Measurements from ENCODE around the gene ENOX2.
"Not testable (repeated sequence)": the region's sequence is repeated elsewhere in the genome, so short reads cannot be mapped to it uniquely, and the experiment has no call there.

The ENOX2 gene

DNA sequence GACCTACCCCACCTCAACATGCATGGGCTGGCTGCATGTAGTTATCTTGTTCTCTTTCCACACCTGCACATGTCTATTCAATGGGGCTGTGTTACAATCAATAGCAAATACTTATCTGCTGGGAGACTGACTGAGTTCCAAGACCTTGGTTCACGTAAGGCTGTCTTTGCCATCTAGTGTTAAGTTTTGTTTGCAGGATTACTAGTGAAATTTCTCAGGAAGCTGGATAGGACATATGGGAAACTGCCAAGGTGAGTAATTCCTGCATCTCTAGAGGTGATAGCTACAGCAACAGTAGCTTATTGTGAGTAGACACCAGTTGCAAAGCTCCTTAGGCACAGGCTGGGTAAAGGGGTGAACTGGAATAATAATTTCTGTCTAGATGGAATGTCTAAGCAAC, 177.5 kb downstream of the ENOX2 start:
- H3K36me3 ChIP-seq (ENCODE audit: insufficient read depth, low read length), result no peaks in the 10 kb centered on the region
- H3K27ac ChIP-seq (ENCODE audit: low read depth, low read length), result no peak overlapping the region
- H2AFZ ChIP-seq (ENCODE audit: low read length, unreplicated experiment), result no peak overlapping the region

GRCh38 chrX:130719413-130719812, 183.6 kb downstream of the ENOX2 start:
- no peaks in the 10 kb centered on the region for H3K79me2 ChIP-seq (ENCODE audit: control insufficient read depth, insufficient read depth, low read length, unreplicated experiment)
- H3K36me3 ChIP-seq (ENCODE audit: insufficient read depth, low read length), result no peaks in the 10 kb centered on the region
- H3K4me3 ChIP-seq (ENCODE audit: low read depth, low read length), result no peak overlapping the region
- no peaks in the 10 kb centered on the region for H3K27me3 ChIP-seq (ENCODE audit: insufficient read depth, low read length)
- no peak overlapping the region for H3K27ac ChIP-seq (ENCODE audit: low read depth, low read length)
- H2AFZ ChIP-seq (ENCODE audit: low read length, unreplicated experiment), result no peak overlapping the region
- no peaks in the 10 kb centered on the region for H3K4me1 ChIP-seq (ENCODE audit: control insufficient read depth, insufficient read depth, low read length, unreplicated experiment)

More for the DNA sequence above, 177.5 kb downstream of the ENOX2 start:
- no peaks in the 10 kb centered on the region for H3K4me1 ChIP-seq (ENCODE audit: control insufficient read depth, insufficient read depth, low read length, unreplicated experiment)
- H3K79me2 ChIP-seq (ENCODE audit: control insufficient read depth, insufficient read depth, low read length, unreplicated experiment), result no peaks in the 10 kb centered on the region
- no peaks in the 10 kb centered on the region for H3K27me3 ChIP-seq (ENCODE audit: insufficient read depth, low read length)
- no peak overlapping the region for H3K4me3 ChIP-seq (ENCODE audit: low read depth, low read length)

- no peak overlapping the region for H3K27ac ChIP-seq (ENCODE audit: low read depth, low read length)
- no peaks in the 10 kb centered on the region for H3K4me1 ChIP-seq (ENCODE audit: control insufficient read depth, insufficient read depth, low read length, unreplicated experiment)
- H2AFZ ChIP-seq (ENCODE audit: low read length, unreplicated experiment), result no peak overlapping the region
- no peak overlapping the region for H3K4me3 ChIP-seq (ENCODE audit: low read depth, low read length)
- no peaks in the 10 kb centered on the region for H3K79me2 ChIP-seq (ENCODE audit: control insufficient read depth, insufficient read depth, low read length, unreplicated experiment)
- H3K27me3 ChIP-seq (ENCODE audit: insufficient read depth, low read length), result no peaks in the 10 kb centered on the region
- no peaks in the 10 kb centered on the region for H3K36me3 ChIP-seq (ENCODE audit: insufficient read depth, low read length)
Observed at GRCh38 chrX:130718137-130718536, 184.9 kb downstream of the ENOX2 start.

DNA sequence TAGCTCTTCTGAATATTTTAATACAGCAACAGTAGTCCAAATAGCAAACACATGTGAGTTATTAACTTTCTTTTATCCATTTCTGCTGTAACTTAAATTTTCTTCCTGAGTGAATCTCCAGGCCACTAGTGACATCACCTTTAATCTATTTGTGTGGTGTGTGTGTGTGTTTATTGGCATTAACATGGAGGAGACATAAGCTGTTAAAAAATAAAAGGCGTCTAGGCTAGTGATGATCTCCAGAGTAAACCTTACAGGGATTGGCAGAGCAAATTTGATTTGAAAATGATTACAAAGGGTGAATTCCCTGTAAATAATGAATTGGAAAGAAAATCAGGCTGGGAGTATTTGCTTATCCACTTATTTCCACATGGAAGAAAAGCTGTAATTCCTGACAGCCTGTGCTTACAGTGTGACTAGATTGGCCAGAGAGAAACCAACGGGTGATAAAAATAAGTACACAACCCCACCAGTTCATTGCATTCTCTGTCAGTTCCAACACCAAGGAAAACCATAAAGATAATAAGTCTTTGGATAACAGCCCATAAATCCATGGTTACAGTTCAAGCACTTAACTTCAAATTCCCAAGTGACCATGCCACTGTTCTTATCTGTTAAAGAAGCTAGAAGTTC, 186.1 kb downstream of the ENOX2 start:
- Histone ChIP-seq H3K4me3 (ENCODE audit: low read depth, low read length) (no peak overlapping the region), H3K27me3 (ENCODE audit: insufficient read depth, low read length) (no peaks in the 10 kb centered on the region), H3K4me1 (ENCODE audit: control insufficient read depth, insufficient read depth, low read length, unreplicated experiment) (no peaks in the 10 kb centered on the region), H3K36me3 (ENCODE audit: insufficient read depth, low read length) (no peaks in the 10 kb centered on the region), H2AFZ (ENCODE audit: low read length, unreplicated experiment) (no peak overlapping the region), H3K79me2 (ENCODE audit: control insufficient read depth, insufficient read depth, low read length, unreplicated experiment) (no peaks in the 10 kb centered on the region), H3K27ac (ENCODE audit: low read depth, low read length) (no peak overlapping the region)

GRCh38 chrX:130716346-130716745, 186.7 kb downstream of the ENOX2 start:
- no peaks in the 10 kb centered on the region for H3K4me1 ChIP-seq (ENCODE audit: control insufficient read depth, insufficient read depth, low read length, unreplicated experiment)
- no peaks in the 10 kb centered on the region for H3K36me3 ChIP-seq (ENCODE audit: insufficient read depth, low read length)
- H3K79me2 ChIP-seq (ENCODE audit: control insufficient read depth, insufficient read depth, low read length, unreplicated experiment), result no peaks in the 10 kb centered on the region
- H3K27me3 ChIP-seq (ENCODE audit: insufficient read depth, low read length), result no peaks in the 10 kb centered on the region
- H3K27ac ChIP-seq (ENCODE audit: low read depth, low read length), result no peak overlapping the region
- H2AFZ ChIP-seq (ENCODE audit: low read length, unreplicated experiment), result no peak overlapping the region
- H3K4me3 ChIP-seq (ENCODE audit: low read depth, low read length), result no peak overlapping the region

DNA sequence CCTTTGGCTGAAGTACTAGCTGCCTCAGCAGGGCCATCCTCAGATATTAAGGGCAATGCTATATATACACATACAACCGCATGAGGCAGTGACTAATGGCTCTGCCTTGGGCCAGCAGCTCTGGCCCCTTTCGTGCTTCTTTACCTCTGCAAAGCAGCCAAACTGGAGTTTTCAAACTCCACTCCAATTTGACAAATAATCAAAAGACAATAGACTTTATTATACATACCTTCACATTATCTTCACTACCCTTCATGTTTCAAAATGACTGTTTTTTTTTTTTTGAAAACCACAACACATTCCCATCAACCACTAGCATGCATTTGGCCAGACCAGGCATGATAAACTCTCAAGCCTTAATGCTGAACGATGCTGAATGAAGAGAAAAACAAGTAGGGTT, 187.7 kb downstream of the ENOX2 start:
- Histone ChIP-seq H3K27ac (ENCODE audit: low read depth, low read length) (no peak overlapping the region), H3K36me3 (ENCODE audit: insufficient read depth, low read length) (no peaks in the 10 kb centered on the region)

GRCh38 chrX:130714665-130715064, 188.3 kb downstream of the ENOX2 start:
- no peak overlapping the region for H3K4me3 ChIP-seq (ENCODE audit: low read depth, low read length)
- H3K79me2 ChIP-seq (ENCODE audit: control insufficient read depth, insufficient read depth, low read length, unreplicated experiment), result no peaks in the 10 kb centered on the region
- H2AFZ ChIP-seq (ENCODE audit: low read length, unreplicated experiment), result no peak overlapping the region
- no peaks in the 10 kb centered on the region for H3K4me1 ChIP-seq (ENCODE audit: control insufficient read depth, insufficient read depth, low read length, unreplicated experiment)
- H3K36me3 ChIP-seq (ENCODE audit: insufficient read depth, low read length), result no peaks in the 10 kb centered on the region
- no peak overlapping the region for H3K27ac ChIP-seq (ENCODE audit: low read depth, low read length)
- no peaks in the 10 kb centered on the region for H3K27me3 ChIP-seq (ENCODE audit: insufficient read depth, low read length)

More for the DNA sequence above, 187.7 kb downstream of the ENOX2 start:
- H3K79me2 ChIP-seq (ENCODE audit: control insufficient read depth, insufficient read depth, low read length, unreplicated experiment), result no peaks in the 10 kb centered on the region
- no peaks in the 10 kb centered on the region for H3K4me1 ChIP-seq (ENCODE audit: control insufficient read depth, insufficient read depth, low read length, unreplicated experiment)
- no peaks in the 10 kb centered on the region for H3K27me3 ChIP-seq (ENCODE audit: insufficient read depth, low read length)
- no peak overlapping the region for H2AFZ ChIP-seq (ENCODE audit: low read length, unreplicated experiment)
- H3K4me3 ChIP-seq (ENCODE audit: low read depth, low read length), result no peak overlapping the region

DNA sequence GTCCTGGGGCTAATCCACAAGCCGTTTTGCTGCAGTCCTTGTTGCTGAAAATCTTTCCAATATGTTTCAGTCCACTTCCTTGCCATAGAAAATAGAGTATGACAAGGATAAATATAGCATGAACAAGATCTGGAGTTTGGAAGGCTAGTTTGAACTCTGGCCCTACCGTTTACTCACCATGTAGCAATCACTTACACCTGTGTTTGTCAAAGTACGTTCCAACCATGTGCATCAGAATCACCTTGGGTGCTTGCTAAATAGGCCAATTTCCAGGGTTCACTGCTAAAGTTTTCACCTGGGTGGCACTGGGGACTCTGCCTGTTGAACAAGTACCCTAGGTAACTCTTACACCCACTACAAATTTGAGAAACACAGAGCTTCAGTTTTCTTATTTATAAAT, 188.9 kb downstream of the ENOX2 start:
- H2AFZ ChIP-seq (ENCODE audit: low read length, unreplicated experiment), result no peak overlapping the region
- H3K79me2 ChIP-seq (ENCODE audit: control insufficient read depth, insufficient read depth, low read length, unreplicated experiment), result no peaks in the 10 kb centered on the region
- no peaks in the 10 kb centered on the region for H3K36me3 ChIP-seq (ENCODE audit: insufficient read depth, low read length)
- no peaks in the 10 kb centered on the region for H3K27me3 ChIP-seq (ENCODE audit: insufficient read depth, low read length)
- no peak overlapping the region for H3K4me3 ChIP-seq (ENCODE audit: low read depth, low read length)
- H3K4me1 ChIP-seq (ENCODE audit: control insufficient read depth, insufficient read depth, low read length, unreplicated experiment), result no peaks in the 10 kb centered on the region
- no peak overlapping the region for H3K27ac ChIP-seq (ENCODE audit: low read depth, low read length)

- not testable (repeated sequence) for H3K4me3 ChIP-seq (ENCODE audit: low read depth, low read length); H3K27me3 ChIP-seq (ENCODE audit: insufficient read depth, low read length); H2AFZ ChIP-seq (ENCODE audit: low read length, unreplicated experiment); H3K79me2 ChIP-seq (ENCODE audit: control insufficient read depth, insufficient read depth, low read length, unreplicated experiment); H3K27ac ChIP-seq (ENCODE audit: low read depth, low read length); H3K36me3 ChIP-seq (ENCODE audit: insufficient read depth, low read length); H3K4me1 ChIP-seq (ENCODE audit: control insufficient read depth, insufficient read depth, low read length, unreplicated experiment)
Observed at GRCh38 chrX:130709178-130709577, 193.8 kb downstream of the ENOX2 start.

DNA sequence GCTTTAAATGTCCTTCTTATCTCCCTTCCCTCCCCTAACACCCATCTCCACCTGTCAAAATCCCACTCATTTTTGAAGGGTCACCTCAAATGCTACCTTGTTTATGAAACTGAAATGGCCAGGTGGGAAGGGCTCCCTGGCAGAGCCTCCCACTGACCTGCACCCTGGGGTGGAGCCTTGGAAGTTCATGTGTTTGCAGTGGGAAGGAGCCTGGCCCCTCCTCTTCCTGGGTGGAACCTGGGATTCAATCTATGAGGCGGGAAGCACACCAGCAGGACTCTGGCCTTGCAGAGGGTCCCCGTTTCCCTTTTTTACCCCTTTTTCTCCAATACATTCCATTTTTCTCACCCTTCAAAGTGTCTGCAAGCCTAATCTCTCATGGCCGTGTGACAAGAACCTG, 197.4 kb downstream of the ENOX2 start:
- Histone ChIP-seq H3K4me3 (ENCODE audit: low read depth, low read length) (no peak overlapping the region), H3K36me3 (ENCODE audit: insufficient read depth, low read length) (no peaks in the 10 kb centered on the region), H3K27me3 (ENCODE audit: insufficient read depth, low read length) (no peaks in the 10 kb centered on the region), H3K79me2 (ENCODE audit: control insufficient read depth, insufficient read depth, low read length, unreplicated experiment) (no peaks in the 10 kb centered on the region), H2AFZ (ENCODE audit: low read length, unreplicated experiment) (no peak overlapping the region), H3K4me1 (ENCODE audit: control insufficient read depth, insufficient read depth, low read length, unreplicated experiment) (peaks cover 21% of the 10 kb centered on the region), H3K27ac (ENCODE audit: low read depth, low read length) (no peak overlapping the region)

GRCh38 chrX:130704053-130705038, 198.7 kb downstream of the ENOX2 start:
- Histone ChIP-seq H3K27me3 (ENCODE audit: insufficient read depth, low read length) (no peaks in the 10 kb centered on the region), H3K4me3 (ENCODE audit: low read depth, low read length) (peak overlapping the region; percentile 53), H3K36me3 (ENCODE audit: insufficient read depth, low read length) (no peaks in the 10 kb centered on the region), H3K79me2 (ENCODE audit: control insufficient read depth, insufficient read depth, low read length, unreplicated experiment) (no peaks in the 10 kb centered on the region), H3K27ac (ENCODE audit: low read depth, low read length) (peak overlapping the region; percentile 68), H2AFZ (ENCODE audit: low read length, unreplicated experiment) (peak overlapping the region; percentile 85), H3K4me1 (ENCODE audit: control insufficient read depth, insufficient read depth, low read length, unreplicated experiment) (peaks cover 21% of the 10 kb centered on the region)
